ENCODE measurements around the gene CBR1. TPM values are rescaled to one million over a fixed set of nuclear protein-coding genes. Genes with fewer than 3 reads are reported as not detected.

The CBR1 gene
- total and polyA plus RNA-seq, 9 of the 15 experiments (the other 6 are each of a cell fraction or from before 2014, with no cell fraction given), result 2.5 to 33.8 (median 15.1) TPM

DNA sequence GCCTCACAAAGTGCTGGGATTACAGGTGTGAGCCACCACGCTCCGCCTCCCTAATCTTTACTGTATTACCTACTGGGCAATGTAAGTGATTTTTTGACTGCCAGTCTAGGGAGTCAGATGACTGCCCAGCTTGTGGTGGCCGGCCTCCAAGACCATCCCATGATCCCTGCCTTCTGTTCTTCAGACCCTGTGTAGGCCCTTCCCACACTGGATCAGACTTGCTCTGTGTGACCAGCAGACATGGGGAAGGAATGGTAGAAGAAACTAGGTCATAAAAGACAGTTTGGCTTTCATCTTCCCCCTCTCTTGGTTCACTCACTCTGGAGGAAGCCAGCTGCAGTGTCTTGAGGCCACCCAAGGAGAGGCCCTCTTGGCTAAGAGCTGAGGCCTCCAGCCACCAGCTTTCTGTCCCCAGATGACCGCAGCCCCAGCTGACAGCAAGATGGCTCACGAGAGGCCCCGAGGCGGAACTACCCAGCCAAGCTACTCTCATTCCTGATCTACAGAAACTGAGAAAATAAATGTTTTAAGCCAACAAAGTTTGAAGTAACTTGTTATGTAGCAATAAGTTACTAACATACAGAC, 50.6 kb downstream of the CBR1 start (continued):
- TF ChIP-seq, protein P1, sequence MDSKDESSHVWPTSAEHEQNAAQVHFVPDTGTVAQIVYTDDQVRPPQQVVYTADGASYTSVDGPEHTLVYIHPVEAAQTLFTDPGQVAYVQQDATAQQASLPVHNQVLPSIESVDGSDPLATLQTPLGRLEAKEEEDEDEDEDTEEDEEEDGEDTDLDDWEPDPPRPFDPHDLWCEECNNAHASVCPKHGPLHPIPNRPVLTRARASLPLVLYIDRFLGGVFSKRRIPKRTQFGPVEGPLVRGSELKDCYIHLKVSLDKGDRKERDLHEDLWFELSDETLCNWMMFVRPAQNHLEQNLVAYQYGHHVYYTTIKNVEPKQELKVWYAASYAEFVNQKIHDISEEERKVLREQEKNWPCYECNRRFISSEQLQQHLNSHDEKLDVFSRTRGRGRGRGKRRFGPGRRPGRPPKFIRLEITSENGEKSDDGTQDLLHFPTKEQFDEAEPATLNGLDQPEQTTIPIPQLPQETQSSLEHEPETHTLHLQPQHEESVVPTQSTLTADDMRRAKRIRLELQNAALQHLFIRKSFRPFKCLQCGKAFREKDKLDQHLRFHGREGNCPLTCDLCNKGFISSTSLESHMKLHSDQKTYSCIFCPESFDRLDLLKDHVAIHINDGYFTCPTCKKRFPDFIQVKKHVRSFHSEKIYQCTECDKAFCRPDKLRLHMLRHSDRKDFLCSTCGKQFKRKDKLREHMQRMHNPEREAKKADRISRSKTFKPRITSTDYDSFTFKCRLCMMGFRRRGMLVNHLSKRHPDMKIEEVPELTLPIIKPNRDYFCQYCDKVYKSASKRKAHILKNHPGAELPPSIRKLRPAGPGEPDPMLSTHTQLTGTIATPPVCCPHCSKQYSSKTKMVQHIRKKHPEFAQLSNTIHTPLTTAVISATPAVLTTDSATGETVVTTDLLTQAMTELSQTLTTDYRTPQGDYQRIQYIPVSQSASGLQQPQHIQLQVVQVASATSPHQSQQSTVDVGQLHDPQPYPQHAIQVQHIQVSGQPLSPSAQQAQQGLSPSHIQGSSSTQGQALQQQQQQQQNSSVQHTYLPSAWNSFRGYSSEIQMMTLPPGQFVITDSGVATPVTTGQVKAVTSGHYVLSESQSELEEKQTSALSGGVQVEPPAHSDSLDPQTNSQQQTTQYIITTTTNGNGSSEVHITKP (IDR thresholded peaks at IDR 0.05; ENCODE audit: partially characterized antibody), result no peak
- TF ChIP-seq, protein P2, sequence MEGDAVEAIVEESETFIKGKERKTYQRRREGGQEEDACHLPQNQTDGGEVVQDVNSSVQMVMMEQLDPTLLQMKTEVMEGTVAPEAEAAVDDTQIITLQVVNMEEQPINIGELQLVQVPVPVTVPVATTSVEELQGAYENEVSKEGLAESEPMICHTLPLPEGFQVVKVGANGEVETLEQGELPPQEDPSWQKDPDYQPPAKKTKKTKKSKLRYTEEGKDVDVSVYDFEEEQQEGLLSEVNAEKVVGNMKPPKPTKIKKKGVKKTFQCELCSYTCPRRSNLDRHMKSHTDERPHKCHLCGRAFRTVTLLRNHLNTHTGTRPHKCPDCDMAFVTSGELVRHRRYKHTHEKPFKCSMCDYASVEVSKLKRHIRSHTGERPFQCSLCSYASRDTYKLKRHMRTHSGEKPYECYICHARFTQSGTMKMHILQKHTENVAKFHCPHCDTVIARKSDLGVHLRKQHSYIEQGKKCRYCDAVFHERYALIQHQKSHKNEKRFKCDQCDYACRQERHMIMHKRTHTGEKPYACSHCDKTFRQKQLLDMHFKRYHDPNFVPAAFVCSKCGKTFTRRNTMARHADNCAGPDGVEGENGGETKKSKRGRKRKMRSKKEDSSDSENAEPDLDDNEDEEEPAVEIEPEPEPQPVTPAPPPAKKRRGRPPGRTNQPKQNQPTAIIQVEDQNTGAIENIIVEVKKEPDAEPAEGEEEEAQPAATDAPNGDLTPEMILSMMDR (IDR thresholded peaks at IDR 0.05 in 2 of 3, conservative IDR thresholded peaks at IDR 0.05 in 1 of 3; ENCODE audit: insufficient read depth in 2 of 3, low read depth in 1 of 3, low read length in 3 of 3), result no peak
- peak; percentile 31; the same call in 1 of the 2 replicates for TF ChIP-seq LEF1 (IDR thresholded peaks at IDR 0.05)
- TF ChIP-seq, protein P3, sequence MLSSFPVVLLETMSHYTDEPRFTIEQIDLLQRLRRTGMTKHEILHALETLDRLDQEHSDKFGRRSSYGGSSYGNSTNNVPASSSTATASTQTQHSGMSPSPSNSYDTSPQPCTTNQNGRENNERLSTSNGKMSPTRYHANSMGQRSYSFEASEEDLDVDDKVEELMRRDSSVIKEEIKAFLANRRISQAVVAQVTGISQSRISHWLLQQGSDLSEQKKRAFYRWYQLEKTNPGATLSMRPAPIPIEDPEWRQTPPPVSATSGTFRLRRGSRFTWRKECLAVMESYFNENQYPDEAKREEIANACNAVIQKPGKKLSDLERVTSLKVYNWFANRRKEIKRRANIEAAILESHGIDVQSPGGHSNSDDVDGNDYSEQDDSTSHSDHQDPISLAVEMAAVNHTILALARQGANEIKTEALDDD (IDR thresholded peaks at IDR 0.05), result no peak

Small RNAs within 50 kb of the gene (small RNA-seq; reads per million reads assigned to genes)
- not detected for gene RNU6-992P

Other genes with a start within 250 kb of the CBR1 start
- gene SETD4, start 9.5 kb upstream of the CBR1 start, total RNA-seq (2014; rRNA removed), result 16.0 and 16.1 TPM in 2 replicates
- gene SETD4, start 9.5 kb upstream of the CBR1 start, total RNA-seq (2014; rRNA removed; fragmentation: Illumina TruSeq; extraction: Trizol), result 25.7 and 27.1 TPM in 2 replicates
- 23.6 and 23.9 TPM in 2 replicates for gene SETD4, start 9.5 kb upstream of the CBR1 start, total RNA-seq (2015; rRNA removed; fragmentation: Illumina TruSeq; extraction: Trizol)
- gene SETD4, start 9.5 kb upstream of the CBR1 start, total RNA-seq (2021), result 23.5 and 27.0 TPM in 2 replicates
- 20.1 and 24.5 TPM in 2 replicates for gene SETD4, start 9.5 kb upstream of the CBR1 start, polyA plus RNA-seq (2011; rRNA removed)
- 26.2 and 27.4 TPM in 2 replicates for gene SETD4, start 9.5 kb upstream of the CBR1 start, polyA plus RNA-seq (2014; fragmentation: Illumina TruSeq; extraction: Trizol)
- 10 to 100 TPM; 49.2 to 51.3 TPM for gene SETD4, start 9.5 kb upstream of the CBR1 start, polyA plus RNA-seq (2014; fragmentation: Nextera tagmentation; extraction: Ambion mirVana)
- gene SETD4, start 9.5 kb upstream of the CBR1 start, polyA plus RNA-seq (2014; rRNA removed), result 31.7 and 32.5 TPM in 2 replicates
- not detected in 2 replicates for gene CBR3, start 65.1 kb downstream of the CBR1 start, total RNA-seq (2014; rRNA removed)
- gene CBR3, start 65.1 kb downstream of the CBR1 start, total RNA-seq (2014; rRNA removed; fragmentation: Illumina TruSeq; extraction: Trizol), result not detected in 2 replicates
- not detected in 2 replicates for gene CBR3, start 65.1 kb downstream of the CBR1 start, total RNA-seq (2015; rRNA removed; fragmentation: Illumina TruSeq; extraction: Trizol)
- 0.16 TPM in 1 of 2 replicates, not detected in the other for gene CBR3, start 65.1 kb downstream of the CBR1 start, total RNA-seq (2021)
- not detected in 2 replicates for gene CBR3, start 65.1 kb downstream of the CBR1 start, polyA plus RNA-seq (2011; rRNA removed)
- gene CBR3, start 65.1 kb downstream of the CBR1 start, polyA plus RNA-seq (2014; fragmentation: Illumina TruSeq; extraction: Trizol), result not detected in 2 replicates
- gene CBR3, start 65.1 kb downstream of the CBR1 start, polyA plus RNA-seq (2014; fragmentation: Nextera tagmentation; extraction: Ambion mirVana), result not detected
- gene CBR3, start 65.1 kb downstream of the CBR1 start, polyA plus RNA-seq (2014; rRNA removed), result not detected in 2 replicates
- gene DOP1B, start 86.8 kb downstream of the CBR1 start, total RNA-seq (2014; rRNA removed), result 0.32 and 0.41 TPM in 2 replicates
- gene DOP1B, start 86.8 kb downstream of the CBR1 start, total RNA-seq (2014; rRNA removed; fragmentation: Illumina TruSeq; extraction: Trizol), result 1.2 and 1.4 TPM in 2 replicates
- 0.58 and 0.79 TPM in 2 replicates for gene DOP1B, start 86.8 kb downstream of the CBR1 start, total RNA-seq (2015; rRNA removed; fragmentation: Illumina TruSeq; extraction: Trizol)
- gene DOP1B, start 86.8 kb downstream of the CBR1 start, total RNA-seq (2021), result 1.8 and 2.2 TPM in 2 replicates
- gene DOP1B, start 86.8 kb downstream of the CBR1 start, polyA plus RNA-seq (2011; rRNA removed), result 0.75 and 1.1 TPM in 2 replicates
- gene DOP1B, start 86.8 kb downstream of the CBR1 start, polyA plus RNA-seq (2014; fragmentation: Illumina TruSeq; extraction: Trizol), result 0.64 and 0.68 TPM in 2 replicates
- gene DOP1B, start 86.8 kb downstream of the CBR1 start, polyA plus RNA-seq (2014; fragmentation: Nextera tagmentation; extraction: Ambion mirVana), result under 1 TPM; 0.04 to 0.06 TPM
- gene DOP1B, start 86.8 kb downstream of the CBR1 start, polyA plus RNA-seq (2014; rRNA removed), result 0.45 and 0.76 TPM in 2 replicates

Data from K562 (cell line).